CD8-positive, alpha-beta memory T cell (primary cell): Measurements from ENCODE around the gene ACTL6B. TPM values are rescaled to one million over a fixed set of nuclear protein-coding genes. Genes with fewer than 3 reads are reported as not detected.
"Not testable (repeated sequence)": the region's sequence is repeated elsewhere in the genome, so short reads cannot be mapped to it uniquely, and the experiment has no call there.

Source experiments
- CTCF ChIA-PET: fragments of 350-600 bp; sonication (Branson Sonifier 250); formaldehyde crosslinking; loops from one replicate; lab custom pipeline; 2021; ENCODE audit warnings: antibody characterized with exemption; lab: Charles Lee
- POLR2A ChIA-PET: fragments of 350-600 bp; sonication (Branson Sonifier 250); formaldehyde crosslinking; loops from one replicate; lab custom pipeline; 2021; ENCODE audit warnings: antibody characterized with exemption; lab: Charles Lee
- DNase-seq, 5 donors: peaks; one replicate each; pipeline versions ENCODE4 v3.0.0 to v3.0.0-alpha.2; 2020 to 2022; ENCODE audit warnings: mixed read lengths in 1 of 5
- H3K27ac ChIP-seq: one replicate; pipeline ENCODE4 v1.7.0; 2013; ENCODE audit warnings: low read depth, mild to moderate bottlenecking, low read length, moderate library complexity
- H3K27me3 ChIP-seq: 2 replicates; pipeline ENCODE4 v1.7.0; 2013; ENCODE audit warnings: low read length, mild to moderate bottlenecking; ENCODE audit not compliant: insufficient read depth, poor library complexity, severe bottlenecking
- H3K36me3 ChIP-seq: 2 replicates; pipeline ENCODE4 v1.7.0; 2013; ENCODE audit warnings: mild to moderate bottlenecking, low read length, moderate library complexity; ENCODE audit not compliant: insufficient read depth
- H3K4me1 ChIP-seq: 2 replicates; pipeline ENCODE4 v1.7.0; 2013; ENCODE audit warnings: mild to moderate bottlenecking, low read length, moderate library complexity; ENCODE audit not compliant: insufficient read depth
- H3K4me3 ChIP-seq: 2 replicates; pipeline ENCODE4 v1.7.0; 2013; ENCODE audit warnings: mild to moderate bottlenecking, low read length
- H3K9me3 ChIP-seq: 2 replicates; pipeline ENCODE4 v1.7.0; 2013; ENCODE audit warnings: mild to moderate bottlenecking, low read length
- H3K27ac Mint-ChIP-seq, 8 donors: one replicate each; pipeline ENCODE4 v1.8.0; 2020 to 2021; ENCODE audit warnings: mixed read lengths in 8 of 8, mild to moderate bottlenecking in 6 of 8, inconsistent platforms in 3 of 8, moderate library complexity in 3 of 8
- H3K27me3 Mint-ChIP-seq, 2 donors: one replicate each; pipeline ENCODE4 v1.8.0; 2020 to 2021; ENCODE audit warnings: mixed read lengths in 2 of 2, mild to moderate bottlenecking in 1 of 2, moderate library complexity in 1 of 2
- H3K36me3 Mint-ChIP-seq, 3 donors: one replicate each; pipeline ENCODE4 v1.8.0; 2020 to 2021; ENCODE audit warnings: mixed read lengths in 3 of 3, inconsistent platforms in 1 of 3, mild to moderate bottlenecking in 1 of 3
- H3K4me1 Mint-ChIP-seq, 3 donors: one replicate each; pipeline ENCODE4 v1.8.0; 2020 to 2021; ENCODE audit warnings: mixed read lengths in 3 of 3, inconsistent platforms in 1 of 3, mild to moderate bottlenecking in 1 of 3
- H3K4me3 Mint-ChIP-seq, 7 donors: one replicate each; pipeline ENCODE4 v1.8.0; 2020 to 2021; ENCODE audit warnings: mixed read lengths in 7 of 7, mild to moderate bottlenecking in 6 of 7, moderate library complexity in 4 of 7, inconsistent platforms in 2 of 7
- H3K9me3 Mint-ChIP-seq, 5 donors: one replicate each; pipeline ENCODE4 v1.8.0; 2020 to 2022; ENCODE audit warnings: mixed read lengths in 5 of 5, mild to moderate bottlenecking in 3 of 5, moderate library complexity in 2 of 5, inconsistent platforms in 1 of 5
- polyA plus RNA-seq: library from polyadenylated mRNA; unstranded; fragments of 300-500 nt; fragmentation: Illumina TruSeq; gene quantifications from one replicate; pipeline ENCODE4 v1.2.3, GENCODE V29; 2021
- total RNA-seq, 2 experiments: library from RNA; stranded (reverse); gene quantifications; one replicate each; pipeline ENCODE4 v1.2.3, GENCODE V29; 2021

Gene ACTL6B
- not detected for total RNA-seq
- not detected for polyA plus RNA-seq

DNA sequence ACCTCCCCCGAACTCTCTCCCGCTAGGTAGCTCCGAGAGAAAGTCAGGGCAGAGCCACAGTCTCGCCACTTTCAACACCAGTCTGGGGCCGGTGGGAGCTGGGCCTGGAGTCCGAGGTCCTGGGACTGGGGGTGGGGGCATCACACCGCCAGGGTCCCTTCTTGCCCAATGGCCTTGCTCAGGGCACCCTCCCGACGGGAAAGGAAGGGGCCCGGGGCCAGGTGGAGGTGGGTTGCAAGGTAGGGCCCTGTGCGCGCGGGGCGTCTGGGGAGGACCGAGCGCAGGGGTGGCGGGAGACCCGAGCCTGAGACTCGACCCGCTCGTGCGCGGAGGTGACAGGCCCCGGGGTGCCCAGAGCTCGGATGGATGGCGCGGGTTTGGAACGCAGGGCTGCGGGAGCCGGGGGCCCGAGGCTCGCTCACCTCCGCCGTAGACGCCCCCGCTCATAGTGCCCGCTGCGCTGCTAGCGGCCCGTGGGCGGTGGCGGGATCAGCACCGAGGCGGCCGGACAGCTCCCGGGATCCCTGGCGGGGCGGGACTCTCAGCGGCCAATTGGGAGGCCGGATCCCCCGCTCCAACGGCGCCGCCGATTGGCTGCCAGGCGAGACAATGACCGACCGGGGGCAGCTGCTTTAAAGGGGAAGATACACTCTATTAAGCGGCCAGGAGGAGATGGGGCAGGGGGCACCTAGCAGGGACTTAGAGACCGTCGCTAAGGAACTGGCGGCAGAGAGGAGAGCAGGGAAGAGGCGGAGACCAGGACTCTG lies at the start of gene ACTL6B:
Gene ACTL6B (minus strand): TSS at position 541 of the 767 bp plus-strand sequence. CDS start 94 bp downstream, at position 447.
- Mint-ChIP-seq H3K4me1 (peaks cover 0 to 6% (median 2%) of the 10 kb centered on the region in 3 donors), H3K27me3 (peaks cover 56 to 59% of the 10 kb centered on the region in 2 donors), H3K4me3 (no peak within 1 kb of the TSS), H3K27ac (no peak within 1 kb of the TSS), H3K36me3 (no peaks in the 10 kb centered on the region), H3K9me3 (peaks cover 0 to 1% (median 0%) of the 10 kb centered on the region in 5 donors)
- Histone ChIP-seq H3K27ac (no peak within 1 kb of the TSS), H3K27me3 (peaks cover 21% of the 10 kb centered on the region), H3K4me3 (no peak within 1 kb of the TSS), H3K4me1 (no peaks in the 10 kb centered on the region), H3K9me3 (no peaks in the 10 kb centered on the region), H3K36me3 (no peaks in the 10 kb centered on the region)
- CTCF ChIA-PET: no interaction called here
- DNase-seq: peak; percentile 32 to 63 (median 43)
- POLR2A ChIA-PET: no interaction called here

DNA sequence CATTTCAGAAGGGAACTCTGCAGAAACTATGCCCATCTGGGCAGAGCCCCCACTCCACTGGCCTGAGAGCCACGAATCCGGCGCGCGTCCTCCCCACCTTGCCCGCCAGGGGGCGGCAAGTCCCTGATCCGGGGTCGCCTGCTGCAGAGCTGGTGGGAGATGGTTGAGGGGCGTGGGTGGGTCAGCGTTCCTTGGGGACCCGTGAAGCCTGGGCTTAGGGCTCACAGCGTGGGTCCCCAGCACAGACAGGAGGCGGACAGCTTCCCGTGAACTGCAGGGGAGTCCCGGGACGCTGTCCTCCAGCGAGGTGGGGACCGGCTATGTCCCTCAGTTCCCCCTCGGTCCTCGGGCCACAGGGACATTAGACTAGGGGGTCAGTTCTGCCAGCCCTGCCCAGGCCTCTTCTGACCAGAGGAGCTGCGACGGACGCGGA lies 49.1 kb upstream of the ACTL6B start:
- H3K36me3 ChIP-seq: no peaks in the 10 kb centered on the region
- H3K4me1 Mint-ChIP-seq: peaks cover 12 to 19% (median 15%) of the 10 kb centered on the region in 3 donors
- peaks cover 2 to 4% of the 10 kb centered on the region in 2 donors for H3K27me3 Mint-ChIP-seq
- peak; percentile 64 to 82 (median 69) for DNase-seq
- no peaks in the 10 kb centered on the region for H3K27me3 ChIP-seq
- POLR2A ChIA-PET: interaction anchor here (0.6 to 2.0 kb wide), 18 partner anchors 8 to 630 kb away, joined by 3 to 19 read pairs (median 4); partner anchors contain the start of genes FBXO24, GIGYF1, LRCH4 and MEPCE
- H3K27ac ChIP-seq: peak overlapping the region; percentile 81
- H3K9me3 Mint-ChIP-seq: no peaks in the 10 kb centered on the region
- peaks cover 14% of the 10 kb centered on the region for H3K4me1 ChIP-seq
- CTCF ChIA-PET: interaction anchor here (0.8 to 9.0 kb wide), 51 partner anchors 11 to 515 kb away, joined by 3 to 120 read pairs (median 5); partner anchors contain the start of genes EPO, GIGYF1, GNB2 and MOSPD3
- H3K4me3 Mint-ChIP-seq: peak overlapping the region; percentile 88 to 98 (median 96)
- peak overlapping the region; percentile 93 for H3K4me3 ChIP-seq
- H3K9me3 ChIP-seq: no peaks in the 10 kb centered on the region
- H3K27ac Mint-ChIP-seq: peak overlapping the region in 7 of 8 donors; percentile 86 to 97 (median 94)
- H3K36me3 Mint-ChIP-seq: peaks cover 0 to 11% (median 0%) of the 10 kb centered on the region in 3 donors

DNA sequence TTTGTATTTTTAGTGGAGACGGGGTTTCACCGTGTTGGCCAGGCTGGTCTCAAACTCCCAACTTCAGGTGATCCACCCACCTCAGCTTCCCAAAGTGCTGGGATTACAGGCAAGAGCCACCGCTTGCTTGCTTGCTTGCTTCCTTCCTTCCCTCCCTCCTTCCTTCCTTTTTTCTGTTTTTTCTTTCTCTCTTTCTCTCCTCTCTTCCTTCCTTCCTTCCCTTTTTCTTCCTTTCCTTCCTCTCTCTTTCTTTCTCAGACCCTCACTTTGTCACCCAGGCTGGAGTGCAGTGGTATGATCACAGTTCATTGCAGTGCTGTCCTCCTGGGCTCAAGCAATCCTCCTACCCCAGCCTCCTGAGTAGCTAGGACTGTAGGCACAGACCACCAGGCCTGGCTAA lies 44.8 kb upstream of the ACTL6B start:
- H3K4me3 ChIP-seq, DNase-seq, H3K9me3 Mint-ChIP-seq, H3K36me3 Mint-ChIP-seq, H3K9me3 ChIP-seq, H3K4me1 ChIP-seq, H3K4me1 Mint-ChIP-seq, POLR2A ChIA-PET, H3K27ac ChIP-seq, H3K27me3 Mint-ChIP-seq, H3K27me3 ChIP-seq, H3K36me3 ChIP-seq: not testable (repeated sequence)
- CTCF ChIA-PET: interaction anchor here (0.9 to 9.0 kb wide), 5 partner anchors 8 to 151 kb away, joined by 3 to 120 read pairs (median 4); partner anchors contain the start of genes FBXO24, GIGYF1, LRCH4 and SLC12A9
- H3K4me3 Mint-ChIP-seq: peak overlapping the region in 1 of 7 donors; percentile 2
- peak overlapping the region in 1 of 8 donors; percentile 12 for H3K27ac Mint-ChIP-seq

DNA sequence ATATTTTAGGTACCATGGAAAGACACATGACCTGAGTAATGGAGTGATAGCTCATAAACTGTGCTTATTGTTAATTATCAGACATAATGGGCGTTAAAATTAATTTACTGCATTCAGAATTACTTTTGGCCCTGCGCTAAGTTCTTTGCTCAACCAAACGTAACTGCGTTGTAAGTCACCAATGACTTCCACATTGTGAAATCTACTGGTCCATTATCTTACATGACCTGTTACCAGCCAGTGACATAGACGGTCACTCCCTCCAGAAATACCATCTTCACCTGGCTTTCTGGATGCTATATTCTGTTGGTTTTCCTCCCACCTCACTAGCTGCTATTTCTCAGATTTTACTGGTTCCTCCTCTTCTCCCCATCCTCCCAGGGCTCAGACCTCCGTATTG lies 42.8 kb upstream of the ACTL6B start:
- Mint-ChIP-seq H3K27ac (peak overlapping the region in 1 of 8 donors; percentile 82), H3K27me3 (peaks cover 7 to 8% of the 10 kb centered on the region in 2 donors), H3K4me1 (peaks cover 7 to 10% (median 10%) of the 10 kb centered on the region in 3 donors), H3K4me3 (peak overlapping the region in 1 of 7 donors; percentile 24), H3K9me3 (no peaks in the 10 kb centered on the region), H3K36me3 (no peaks in the 10 kb centered on the region)
- H3K36me3 ChIP-seq: no peaks in the 10 kb centered on the region
- no peak for DNase-seq
- no peak overlapping the region for H3K4me3 ChIP-seq
- no peaks in the 10 kb centered on the region for H3K27me3 ChIP-seq
- no peak overlapping the region for H3K27ac ChIP-seq
- no peaks in the 10 kb centered on the region for H3K9me3 ChIP-seq
- ChIA-PET POLR2A (no interaction called here), CTCF (no interaction called here)
- H3K4me1 ChIP-seq: no peaks in the 10 kb centered on the region

DNA sequence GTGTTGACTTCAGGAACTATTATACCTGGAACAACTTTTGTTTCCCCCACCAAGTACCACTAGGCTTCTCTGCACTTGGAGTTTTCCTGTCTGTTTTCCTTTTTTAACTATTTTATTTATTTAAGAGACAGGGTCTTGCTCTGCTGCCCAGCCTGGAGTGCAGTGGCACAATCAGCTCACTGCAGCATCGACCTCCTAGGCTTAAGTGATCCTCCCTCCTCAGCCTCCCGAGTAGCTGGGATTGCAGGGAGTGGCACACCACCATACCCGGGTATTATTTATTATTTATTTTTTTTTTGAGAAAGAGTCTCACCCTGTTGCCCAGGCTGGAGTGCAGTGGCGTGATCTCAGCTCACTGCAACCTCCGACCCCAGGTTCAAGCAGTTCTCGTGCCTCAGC lies 39.9 kb upstream of the ACTL6B start:
- H3K9me3 ChIP-seq: no peaks in the 10 kb centered on the region
- H3K27me3 ChIP-seq: no peaks in the 10 kb centered on the region
- H3K27ac ChIP-seq: no peak overlapping the region
- no peaks in the 10 kb centered on the region for H3K9me3 Mint-ChIP-seq
- H3K27ac Mint-ChIP-seq: peak overlapping the region in 3 of 8 donors; percentile 51 to 92 (median 76)
- H3K36me3 Mint-ChIP-seq: peaks cover 0 to 12% (median 0%) of the 10 kb centered on the region in 3 donors
- ChIA-PET CTCF (interaction anchor here (1.3 to 9.0 kb wide), 4 partner anchors 8 to 133 kb away, joined by 3 to 120 read pairs (median 48); partner anchors contain the start of gene POP7), POLR2A (interaction anchor here (1.2 kb wide), 1 partner anchor 10 kb away, joined by 4 read pairs; the partner anchor contains the start of gene POP7)
- no peaks in the 10 kb centered on the region for H3K36me3 ChIP-seq
- no peak for DNase-seq
- peaks cover 6 to 7% of the 10 kb centered on the region in 2 donors for H3K27me3 Mint-ChIP-seq
- peaks cover 27 to 31% (median 30%) of the 10 kb centered on the region in 3 donors for H3K4me1 Mint-ChIP-seq
- H3K4me1 ChIP-seq: peaks cover 23% of the 10 kb centered on the region
- H3K4me3 ChIP-seq: no peak overlapping the region
- H3K4me3 Mint-ChIP-seq: peak overlapping the region in 5 of 7 donors; percentile 8 to 89 (median 56)

GRCh38 chr7:100694098-100694745 lies 38.0 kb upstream of the ACTL6B start, which contains the start of gene GIGYF1:
Gene GIGYF1 (minus strand): TSS chr7:100694250. CDS start chr7:100688238, 6,012 bp downstream.
- Histone ChIP-seq H3K9me3 (no peaks in the 10 kb centered on the region), H3K36me3 (no peaks in the 10 kb centered on the region), H3K27me3 (no peaks in the 10 kb centered on the region), H3K4me1 (peaks cover 26% of the 10 kb centered on the region), H3K27ac (peak within 1 kb of the TSS; percentile 61), H3K4me3 (peak within 1 kb of the TSS; percentile 81)
- ChIA-PET CTCF (interaction anchor here (3.9 to 9.0 kb wide), 4 partner anchors 10 to 81 kb away, joined by 21 to 120 read pairs (median 66); partner anchors contain the start of genes MOSPD3 and POP7), POLR2A (interaction anchor here (1.2 to 2.8 kb wide), 2 partner anchors 11 to 12 kb away, joined by 3 to 16 read pairs; partner anchors contain the start of gene POP7)
- DNase-seq: peak; percentile 63 to 80 (median 69)
- H3K36me3 Mint-ChIP-seq: peaks cover 0 to 17% (median 0%) of the 10 kb centered on the region in 3 donors
- H3K9me3 Mint-ChIP-seq: no peaks in the 10 kb centered on the region
- no peaks in the 10 kb centered on the region for H3K27me3 Mint-ChIP-seq
- H3K4me1 Mint-ChIP-seq: peaks cover 30 to 41% (median 33%) of the 10 kb centered on the region in 3 donors
- H3K4me3 Mint-ChIP-seq: peak within 1 kb of the TSS; percentile 88 to 97 (median 94)
- peak within 1 kb of the TSS; percentile 80 to 98 (median 92) for H3K27ac Mint-ChIP-seq

DNA sequence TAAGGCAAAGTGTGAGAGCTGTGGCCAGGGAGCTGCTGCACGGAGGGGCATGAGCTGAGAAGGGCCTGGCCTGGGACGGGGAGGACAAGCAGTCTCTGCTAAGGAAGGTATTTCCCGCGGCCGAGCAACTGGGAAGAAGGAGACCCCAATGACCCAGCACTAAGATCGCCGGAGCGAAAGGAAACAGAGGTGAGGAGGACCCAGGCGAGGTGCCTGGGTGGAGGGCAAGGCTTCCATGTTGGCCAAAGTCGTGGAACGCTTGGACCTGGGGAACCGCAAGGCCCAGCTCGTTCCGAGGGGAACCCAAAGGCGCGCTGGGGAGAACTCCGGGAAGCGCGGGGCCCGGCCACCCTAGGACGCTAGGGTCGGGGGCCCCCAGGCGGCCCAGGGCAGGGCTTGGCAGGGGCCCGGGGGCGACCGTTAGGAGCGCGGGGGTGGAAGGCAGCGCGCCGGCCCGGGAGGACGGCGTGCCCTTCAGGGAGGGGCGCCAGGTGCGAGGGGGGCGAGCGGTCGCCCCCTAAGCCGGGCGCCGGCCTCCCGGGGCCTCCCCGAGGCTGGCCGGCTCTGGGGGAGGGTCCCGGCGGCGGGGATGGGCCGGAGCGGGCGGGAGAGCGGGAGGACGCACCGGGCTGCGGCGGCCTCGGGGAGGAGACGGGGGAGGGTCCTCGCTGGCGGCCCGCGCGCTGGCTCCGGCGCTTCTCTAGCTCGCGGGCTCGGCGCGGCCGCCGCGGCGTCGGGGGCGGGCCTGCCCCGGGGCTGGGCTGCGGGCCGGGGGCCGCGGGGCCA lies 37.3 kb upstream of the ACTL6B start:
- Histone ChIP-seq H3K4me3 (peak overlapping the region; percentile 81), H3K36me3 (peaks cover 2% of the 10 kb centered on the region), H3K27ac (peak overlapping the region; percentile 61), H3K27me3 (no peaks in the 10 kb centered on the region), H3K9me3 (no peaks in the 10 kb centered on the region), H3K4me1 (peaks cover 26% of the 10 kb centered on the region)
- Mint-ChIP-seq H3K27ac (peak overlapping the region; percentile 80 to 98 (median 92)), H3K27me3 (no peaks in the 10 kb centered on the region), H3K4me1 (peaks cover 36 to 48% (median 39%) of the 10 kb centered on the region in 3 donors), H3K9me3 (no peaks in the 10 kb centered on the region), H3K36me3 (peaks cover 0 to 24% (median 0%) of the 10 kb centered on the region in 3 donors), H3K4me3 (peak overlapping the region; percentile 88 to 97 (median 94))
- peak in 2 of 5 donors; percentile 16 to 47 for DNase-seq
- CTCF ChIA-PET: interaction anchor here (0.7 to 9.0 kb wide), 16 partner anchors 10 to 252 kb away, joined by 3 to 120 read pairs (median 12); partner anchors contain the start of genes FBXO24, LRCH4, MOSPD3 and POP7
- POLR2A ChIA-PET: interaction anchor here (1.0 to 2.8 kb wide), 5 partner anchors 12 to 265 kb away, joined by 3 to 16 read pairs (median 5); partner anchors contain the start of genes MOSPD3, POP7 and ZCWPW1
